CD14-positive monocyte (primary cell): ENCODE results near the gene TUT1. TPM values are rescaled to one million over a fixed set of nuclear protein-coding genes. Genes with fewer than 3 reads are reported as not detected.
"Not testable (repeated sequence)": the region's sequence is repeated elsewhere in the genome, so short reads cannot be mapped to it uniquely, and the experiment has no call there.

Experiments
- DNase-seq, 3 donors: peaks; one replicate each; pipeline ENCODE4 v3.0.0-alpha.2; 2011 to 2022
- H2AFZ ChIP-seq: 2 replicates; pipeline ENCODE4 v1.6.0; 2012; ENCODE audit warnings: mild to moderate bottlenecking, low read depth, low read length, inconsistent platforms; ENCODE audit not compliant: insufficient read depth, poor library complexity, severe bottlenecking
- H3K27ac ChIP-seq, 2 donors: 1 replicate in 1 of 2; 2 replicates in 1 of 2; pipeline ENCODE4 v1.5.1; 2012 to 2013; ENCODE audit warnings: low read length in 2 of 2, control low read depth in 1 of 2, inconsistent platforms in 1 of 2, low read depth in 1 of 2, mild to moderate bottlenecking in 1 of 2
- H3K27me3 ChIP-seq, 2 donors: one replicate each; pipeline versions ENCODE4 v1.6.0 to v1.6.1; 2011 to 2013; ENCODE audit warnings: low read length in 2 of 2; ENCODE audit not compliant: control insufficient read depth in 2 of 2, insufficient read depth in 2 of 2
- H3K36me3 ChIP-seq, 2 donors: replicated peaks in 1 of 2; 1 replicate in 1 of 2; 2 replicates in 1 of 2; pipeline versions ENCODE4 v1.5.1 to v1.6.1; 2012 to 2013; ENCODE audit warnings: low read length in 2 of 2, control low read depth in 1 of 2, inconsistent platforms in 1 of 2, mild to moderate bottlenecking in 1 of 2; ENCODE audit not compliant: insufficient read depth in 2 of 2, control insufficient read depth in 1 of 2
- H3K4me1 ChIP-seq, 2 donors: 1 replicate in 1 of 2; 2 replicates in 1 of 2; pipeline versions ENCODE4 v1.5.1 to v1.6.1; 2012 to 2013; ENCODE audit warnings: low read length in 2 of 2, control low read depth in 1 of 2, inconsistent platforms in 1 of 2, mild to moderate bottlenecking in 1 of 2, moderate library complexity in 1 of 2; ENCODE audit not compliant: insufficient read depth in 2 of 2, control insufficient read depth in 1 of 2
- H3K4me2 ChIP-seq: replicated peaks from 2 replicates; pipeline ENCODE3; 2012; ENCODE audit warnings: low read length, moderate library complexity, mild to moderate bottlenecking; ENCODE audit not compliant: poor library complexity, severe bottlenecking; ENCODE audit errors: extremely low read depth
- H3K4me3 ChIP-seq, 3 experiments: fragments of 200-600 bp in 1 of 3; sonication (generic) in 1 of 3; replicated peaks in 1 of 3; 1 replicate in 2 of 3; 2 replicates in 1 of 3; pipeline ENCODE4 v1.5.1; 2011 to 2013; ENCODE audit warnings: low read length in 3 of 3, mild to moderate bottlenecking in 3 of 3, control low read depth in 2 of 3, low read depth in 2 of 3, inconsistent platforms in 1 of 3, moderate library complexity in 1 of 3
- H3K79me2 ChIP-seq: 2 replicates; pipeline ENCODE4 v1.6.0; 2012; ENCODE audit warnings: mild to moderate bottlenecking, control low read depth, inconsistent platforms, low read length, moderate library complexity; ENCODE audit not compliant: insufficient read depth
- H3K9ac ChIP-seq: 2 replicates; pipeline ENCODE4 v1.6.0; 2017; ENCODE audit warnings: low read length, mild to moderate bottlenecking; ENCODE audit not compliant: insufficient read depth, poor library complexity, severe bottlenecking
- H3K9me3 ChIP-seq, 2 donors: replicated peaks in 1 of 2; 1 replicate in 1 of 2; 2 replicates in 1 of 2; pipeline versions ENCODE4 v1.5.1 to v1.6.1; 2012 to 2013; ENCODE audit warnings: low read length in 2 of 2, control low read depth in 1 of 2; ENCODE audit not compliant: control insufficient read depth in 1 of 2, insufficient read depth in 1 of 2
- H4K20me1 ChIP-seq: 2 replicates; pipeline ENCODE4 v1.6.0; 2012; ENCODE audit warnings: mild to moderate bottlenecking, low read length, control low read depth, moderate library complexity; ENCODE audit not compliant: insufficient read depth
- H3K27ac Mint-ChIP-seq, 7 donors: one replicate each; pipeline ENCODE4 v1.8.0; 2020; ENCODE audit warnings: mild to moderate bottlenecking in 7 of 7, mixed read lengths in 7 of 7, moderate library complexity in 6 of 7, inconsistent platforms in 2 of 7
- H3K27me3 Mint-ChIP-seq, 3 donors: one replicate each; pipeline ENCODE4 v1.8.0; 2021 to 2022; ENCODE audit warnings: low read depth in 3 of 3, mild to moderate bottlenecking in 3 of 3, mixed read lengths in 3 of 3, moderate library complexity in 3 of 3, inconsistent platforms in 1 of 3
- H3K36me3 Mint-ChIP-seq, 2 donors: one replicate each; pipeline ENCODE4 v1.8.0; 2020; ENCODE audit warnings: mixed read lengths in 2 of 2, inconsistent platforms in 1 of 2, mild to moderate bottlenecking in 1 of 2
- H3K4me1 Mint-ChIP-seq: one replicate; pipeline ENCODE4 v1.8.0; 2020; ENCODE audit warnings: mild to moderate bottlenecking, mixed read lengths
- H3K4me3 Mint-ChIP-seq, 2 donors: one replicate each; pipeline ENCODE4 v1.8.0; 2020; ENCODE audit warnings: mild to moderate bottlenecking in 2 of 2, mixed read lengths in 2 of 2, moderate library complexity in 1 of 2
- H3K9me3 Mint-ChIP-seq, 7 donors: one replicate each; pipeline ENCODE4 v1.8.0; 2020 to 2022; ENCODE audit warnings: mixed read lengths in 7 of 7, mild to moderate bottlenecking in 6 of 7, moderate library complexity in 6 of 7, inconsistent platforms in 2 of 7
- CTCF ChIP-seq: fragments of 200-600 bp; IDR thresholded peaks from one replicate; pipeline ENCODE4 v1.8.0; 2022; ENCODE audit warnings: antibody characterized with exemption, mild to moderate bottlenecking
- WGBS: methylation state at CpG from one replicate; pipeline ENCODE4 v1.1.5; 2013; ENCODE audit warnings: missing lambda C conversion rate; ENCODE audit not compliant: insufficient coverage; 5-methylcytosine and 5-hydroxymethylcytosine counted together
- intact Hi-C, 2 donors: fragments of 100-400 bp; cut with micrococcal nuclease; formaldehyde crosslinking; loops; one replicate each; pipeline versions ENCODE4 v1.15.0 to v1.15.1; 2023
- polyA plus RNA-seq, 3 donors: library from polyadenylated mRNA; depleted of rRNA in 1 of 3; unstranded in 2 of 3; stranded (reverse) in 1 of 3; fragments of 300-500 nt in 2 of 3; fragments of >200 nt in 1 of 3; fragmentation: Illumina TruSeq in 2 of 3; gene quantifications; 1 replicate in 2 of 3; 2 replicates in 1 of 3; pipeline ENCODE4 v1.2.3, GENCODE V29; 2012 to 2021

Gene TUT1
- polyA plus RNA-seq, 3 donors, result 1.8 to 16.3 (median 2.1) TPM

- Mint-ChIP-seq H3K9me3 (peaks cover 0 to 2% (median 0%) of the 10 kb centered on the region in 7 donors), H3K36me3 (peaks cover 51 to 59% of the 10 kb centered on the region in 2 donors), H3K27ac (peak overlapping the region; percentile 95 to 99 (median 98)), H3K4me3 (peak overlapping the region; percentile 90 to 92), H3K4me1 (peaks cover 36% of the 10 kb centered on the region), H3K27me3 (peaks cover 0 to 2% (median 0%) of the 10 kb centered on the region in 3 donors)
- Histone ChIP-seq H3K9ac (peak overlapping the region; percentile 86), H3K36me3 (peaks cover 47 to 56% of the 10 kb centered on the region in 2 donors), H4K20me1 (peaks cover 31% of the 10 kb centered on the region), H3K27ac (peak overlapping the region; percentile 91 to 96), H2AFZ (peak overlapping the region; percentile 94), H3K4me3 (peak overlapping the region; percentile 47 to 98 (median 60)), H3K4me1 (peaks cover 27 to 43% of the 10 kb centered on the region in 2 donors), H3K9me3 (no peaks in the 10 kb centered on the region), H3K79me2 (peaks cover 24% of the 10 kb centered on the region), H3K4me2 (peak overlapping the region; percentile 90), H3K27me3 (no peaks in the 10 kb centered on the region)
- DNase-seq, result peak in 1 of 3 donors; percentile 16
- no peak for TF ChIP-seq CTCF
- 1% methylated on average over 14 of the region's 17 CpGs for WGBS
- intact Hi-C loops, result loop anchor here (5.0 to 10.0 kb wide), 4 partner anchors 60 to 273 kb away; partner anchors contain the start of genes BSCL2 (in 2 of the 2), GNG3 (in 2 of the 2), INTS5 (in 1 of the 2) and TMEM179B (in 1 of the 2)
Measured at GRCh38 chr11:62592146-62592815, 958 bp upstream of the TUT1 start.

- no peak overlapping the region for H3K4me2 ChIP-seq
- TF ChIP-seq CTCF, result peak; percentile 17
- H3K27me3 Mint-ChIP-seq, result peaks cover 0 to 2% (median 0%) of the 10 kb centered on the region in 3 donors
- H3K36me3 ChIP-seq, result peaks cover 28 to 43% of the 10 kb centered on the region in 2 donors
- intact Hi-C loops, result no loop called here
- no peaks in the 10 kb centered on the region for H3K27me3 ChIP-seq
- H3K9me3 ChIP-seq, result no peaks in the 10 kb centered on the region
- peaks cover 9% of the 10 kb centered on the region for H4K20me1 ChIP-seq
- no peak overlapping the region for H2AFZ ChIP-seq
- peaks cover 27 to 40% of the 10 kb centered on the region in 2 donors for H3K4me1 ChIP-seq
- peak overlapping the region in 2 of 7 donors; percentile 25 to 58 for H3K27ac Mint-ChIP-seq
- H3K9ac ChIP-seq, result no peak overlapping the region
- peaks cover 0 to 2% (median 0%) of the 10 kb centered on the region in 7 donors for H3K9me3 Mint-ChIP-seq
- H3K4me3 Mint-ChIP-seq, result no peak overlapping the region
- H3K79me2 ChIP-seq, result peaks cover 29% of the 10 kb centered on the region
- WGBS, result 87% methylated on average over 12 of the region's 18 CpGs
- peaks cover 33% of the 10 kb centered on the region for H3K4me1 Mint-ChIP-seq
- peaks cover 33 to 51% of the 10 kb centered on the region in 2 donors for H3K36me3 Mint-ChIP-seq
- H3K4me3 ChIP-seq, result no peak overlapping the region
- no peak overlapping the region for H3K27ac ChIP-seq
- DNase-seq, result no peak
Measured at GRCh38 chr11:62588966-62589637, 2.2 kb downstream of the TUT1 start.

GRCh38 chr11:62585356-62585755 is 6.0 kb downstream of the TUT1 start:
- H3K27ac ChIP-seq, DNase-seq, H3K9ac ChIP-seq, H3K4me2 ChIP-seq, H3K4me3 Mint-ChIP-seq, H3K4me1 Mint-ChIP-seq, H2AFZ ChIP-seq, H3K4me1 ChIP-seq, H3K9me3 ChIP-seq, H4K20me1 ChIP-seq, H3K4me3 ChIP-seq, intact Hi-C loops, H3K27me3 ChIP-seq, H3K27me3 Mint-ChIP-seq, H3K9me3 Mint-ChIP-seq: not testable (repeated sequence)
- Mint-ChIP-seq H3K27ac (peak overlapping the region in 1 of 7 donors; percentile 30), H3K36me3 (peaks cover 41 to 65% of the 10 kb centered on the region in 2 donors)
- H3K79me2 ChIP-seq, result peaks cover 16% of the 10 kb centered on the region
- WGBS, result 98% methylated on average over 7 of the region's 7 CpGs
- peaks cover 37 to 63% of the 10 kb centered on the region in 2 donors for H3K36me3 ChIP-seq
